ENCODE measurements around the gene OPA1.
"Not testable (repeated sequence)": the region's sequence is repeated elsewhere in the genome, so short reads cannot be mapped to it uniquely, and the experiment has no call there.

Gene OPA1

GRCh38 chr3:193590088-193590856 is 2.7 kb upstream of the OPA1 start:
- no peak for DNase-seq

GRCh38 chr3:193593668-193594030 is 641 bp downstream of the OPA1 start:
- peak; percentile 9 for DNase-seq

- no peak for DNase-seq
These were observed 2.1 kb downstream of the OPA1 start for GRCh38 chr3:193594946-193595689.

GRCh38 chr3:193595939-193596487 is 3.0 kb downstream of the OPA1 start:
- DNase-seq, result no peak

GRCh38 chr3:193598202-193598601 is 5.2 kb downstream of the OPA1 start:
- no peak for DNase-seq

GRCh38 chr3:193599393-193599792 is 6.4 kb downstream of the OPA1 start:
- no peak for DNase-seq

- DNase-seq, result peak; percentile 18
These were observed 12.9 kb downstream of the OPA1 start for GRCh38 chr3:193605876-193606275.

- not testable (repeated sequence) for DNase-seq
These were observed 13.9 kb downstream of the OPA1 start for GRCh38 chr3:193606892-193607291.

- DNase-seq, result not testable (repeated sequence)
These were observed 17.5 kb downstream of the OPA1 start for GRCh38 chr3:193610516-193610915.

- no peak for DNase-seq
These were observed 21.4 kb downstream of the OPA1 start for GRCh38 chr3:193614430-193614829.

GRCh38 chr3:193617628-193618027 is 24.6 kb downstream of the OPA1 start:
- DNase-seq, result no peak

- no peak for DNase-seq
These were observed 27.0 kb downstream of the OPA1 start for GRCh38 chr3:193620057-193620456.

GRCh38 chr3:193620650-193621049 is 27.6 kb downstream of the OPA1 start:
- no peak for DNase-seq

- DNase-seq, result no peak
These were observed 28.1 kb downstream of the OPA1 start for GRCh38 chr3:193621127-193621526.

- no peak for DNase-seq
These were observed 37.0 kb downstream of the OPA1 start for GRCh38 chr3:193630005-193630404.

- no peak for DNase-seq
These were observed 44.8 kb downstream of the OPA1 start for GRCh38 chr3:193637831-193638230.

- DNase-seq, result no peak
These were observed 45.8 kb downstream of the OPA1 start for GRCh38 chr3:193638833-193639232.

- DNase-seq, result no peak
These were observed 47.2 kb downstream of the OPA1 start for GRCh38 chr3:193640165-193640715.

- no peak for DNase-seq
These were observed 47.9 kb downstream of the OPA1 start for GRCh38 chr3:193640728-193641439.

GRCh38 chr3:193641440-193641775 is 48.4 kb downstream of the OPA1 start:
- no peak for DNase-seq

- DNase-seq, result no peak
These were observed 52.8 kb downstream of the OPA1 start for GRCh38 chr3:193645806-193646205.

- DNase-seq, result no peak
These were observed 55.6 kb downstream of the OPA1 start for GRCh38 chr3:193648542-193649076.

GRCh38 chr3:193650585-193650984 is 57.6 kb downstream of the OPA1 start:
- DNase-seq, result no peak

Measured in NCI-H2227 treated with DMSO at 0.1 percent for 48 hours (cell line).